Adrenal gland (tissue), 12 donors: ENCODE results near the gene NFE2L2. TPM values are rescaled to one million over a fixed set of nuclear protein-coding genes. Genes with fewer than 3 reads are reported as not detected.

ENCODE experiments used
- DNase-seq, 7 donors: peaks; one replicate each; pipeline ENCODE4 v3.0.0-alpha.2; 2019 to 2020
- H3K27ac ChIP-seq, 5 donors: fragments of 200-600 bp; sonication (generic) in 4 of 5; 1 replicate in 3 of 5; 2 replicates in 2 of 5; pipeline versions ENCODE4 v1.5.1 to v1.8.0; 2016 to 2020; ENCODE audit warnings: mild to moderate bottlenecking in 1 of 5
- H3K27me3 ChIP-seq: fragments of 200-600 bp; 2 replicates; pipeline ENCODE4 v1.8.0; 2021
- H3K36me3 ChIP-seq, 2 donors: fragments of 200-600 bp; replicated peaks in 1 of 2; 1 replicate in 1 of 2; 2 replicates in 1 of 2; pipeline versions ENCODE4 v1.5.1 to v1.8.0; 2018 to 2022
- H3K4me1 ChIP-seq, 2 donors: fragments of 200-600 bp; replicated peaks in 1 of 2; 1 replicate in 1 of 2; 2 replicates in 1 of 2; pipeline versions ENCODE4 v1.5.1 to v1.8.0; 2018 to 2021
- H3K4me3 ChIP-seq, 4 donors: fragments of 200-600 bp; sonication (generic) in 3 of 4; one replicate each; pipeline ENCODE4 v1.5.1; 2016 to 2018
- H3K9me3 ChIP-seq, 3 donors: fragments of 200-600 bp; sonication (generic) in 1 of 3; replicated peaks in 1 of 3; 1 replicate in 2 of 3; 2 replicates in 1 of 3; pipeline versions ENCODE4 v1.5.1 to v1.8.0; 2016 to 2021
- POLR2A ChIP-seq, 2 donors: fragments of 450-650 bp; IDR thresholded peaks; one replicate each; pipeline ENCODE4 v1.6.1; 2017; ENCODE audit warnings: antibody characterized with exemption in 2 of 2, mild to moderate bottlenecking in 2 of 2, moderate library complexity in 1 of 2
- whole genome bisulfite sequencing, 4 donors: extraction: QIAGEN DNeasy Blood & Tissue Kit in 2 of 4; methylation state at CpG; one replicate each; pipeline versions ENCODE4 v1.1.5 to v1.1.7; 2013 to 2017; 5-methylcytosine and 5-hydroxymethylcytosine counted together
- intact Hi-C, 2 donors: fragments of 100-400 bp; cut with DNase I; formaldehyde crosslinking; loops; one replicate each; pipeline versions ENCODE4 v1.14.1 to v1.15.0; 2022 to 2023
- polyA plus RNA-seq, 3 donors: library from polyadenylated mRNA; stranded (reverse); fragments of 200-250 nt in 2 of 3; fragments of 350-450 nt in 1 of 3; fragmentation: Illumina TruSeq in 1 of 3; extraction: RNeasy Lipid Tissue Mini Kit (QIAGEN cat#74804) in 1 of 3; gene quantifications; one replicate each; pipeline ENCODE4 v1.2.3, GENCODE V29; 2013 to 2014
- total RNA-seq, 9 donors: library from RNA; depleted of rRNA in 4 of 9; stranded (reverse); fragments of >200 nt in 4 of 9; fragments of 120-200 nt in 1 of 9; fragmentation: NEBNext Ultra II Directional in 1 of 9; extraction: Animal tissue kit (Norgen Biotek cat#: 25700) in 1 of 9; gene quantifications; one replicate each; pipeline versions ENCODE4 v1.1.0 to v1.2.4, GENCODE V29; 2013 to 2023
- TF ChIP-seq, protein P1 (sequence below), 6 experiments: fragments of 450-650 bp in 4 of 6; fragments of 200-600 bp in 2 of 6; sonication (generic) in 1 of 6; IDR thresholded peaks; 1 replicate in 5 of 6; 2 replicates in 1 of 6; pipeline versions ENCODE4 v1.5.1 to v1.8.0; 2016 to 2021; ENCODE audit warnings: antibody characterized with exemption in 6 of 6, mild to moderate bottlenecking in 2 of 6, moderate library complexity in 1 of 6
- donor health status: healthy with polysubstance abuse.
- donor health status: Bipolar disorder and iron deficiency.
- donor health status: DM: yes; HTN: yes; CAD: no.
- donor health status: DM: no; HTN: no; CAD: no.
- donor health status: DM: no; HTN: no; CAD: no.
- donor health status: DM: yes; HTN: yes; CAD: no.

The NFE2L2 gene
- total and polyA plus RNA-seq, 12 donors = 41.1 to 119 (median 80.4) TPM

DNA sequence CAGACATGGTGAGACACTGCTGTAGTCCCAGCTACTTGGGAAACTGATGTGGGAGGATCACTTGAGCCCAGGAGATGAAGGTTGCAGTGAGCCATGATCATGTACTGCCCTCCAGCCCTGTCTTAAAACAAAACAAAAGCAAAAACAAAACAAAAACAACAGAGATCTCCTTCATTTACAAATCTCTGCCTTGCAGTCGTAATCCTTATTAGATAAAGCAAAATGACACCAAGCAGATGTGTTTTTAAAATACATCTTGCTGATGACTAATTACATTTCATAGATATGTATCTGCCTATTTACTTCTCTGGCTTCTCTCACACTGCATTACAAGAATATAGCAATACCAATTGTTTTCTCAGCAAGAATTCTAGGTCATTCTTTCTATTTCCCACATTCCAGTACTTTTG lies 22.8 kb downstream of the NFE2L2 start:
- peak overlapping the region in 1 of 4 donors; percentile 34 for H3K4me3 ChIP-seq
- no peak for DNase-seq
- intact Hi-C loops = no loop called here
- no peaks in the 10 kb centered on the region for H3K36me3 ChIP-seq
- H3K27ac ChIP-seq = peak overlapping the region; percentile 80 to 92 (median 88)
- H3K9me3 ChIP-seq = no peaks in the 10 kb centered on the region
- 17 to 29% (median 25%) methylated on average over 1 of the region's 1 CpG for WGBS, 4 donors
- H3K27me3 ChIP-seq = no peaks in the 10 kb centered on the region
- no peak for TF ChIP-seq POLR2A (IDR thresholded peaks at IDR 0.05)
- TF ChIP-seq, protein P1, sequence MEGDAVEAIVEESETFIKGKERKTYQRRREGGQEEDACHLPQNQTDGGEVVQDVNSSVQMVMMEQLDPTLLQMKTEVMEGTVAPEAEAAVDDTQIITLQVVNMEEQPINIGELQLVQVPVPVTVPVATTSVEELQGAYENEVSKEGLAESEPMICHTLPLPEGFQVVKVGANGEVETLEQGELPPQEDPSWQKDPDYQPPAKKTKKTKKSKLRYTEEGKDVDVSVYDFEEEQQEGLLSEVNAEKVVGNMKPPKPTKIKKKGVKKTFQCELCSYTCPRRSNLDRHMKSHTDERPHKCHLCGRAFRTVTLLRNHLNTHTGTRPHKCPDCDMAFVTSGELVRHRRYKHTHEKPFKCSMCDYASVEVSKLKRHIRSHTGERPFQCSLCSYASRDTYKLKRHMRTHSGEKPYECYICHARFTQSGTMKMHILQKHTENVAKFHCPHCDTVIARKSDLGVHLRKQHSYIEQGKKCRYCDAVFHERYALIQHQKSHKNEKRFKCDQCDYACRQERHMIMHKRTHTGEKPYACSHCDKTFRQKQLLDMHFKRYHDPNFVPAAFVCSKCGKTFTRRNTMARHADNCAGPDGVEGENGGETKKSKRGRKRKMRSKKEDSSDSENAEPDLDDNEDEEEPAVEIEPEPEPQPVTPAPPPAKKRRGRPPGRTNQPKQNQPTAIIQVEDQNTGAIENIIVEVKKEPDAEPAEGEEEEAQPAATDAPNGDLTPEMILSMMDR (IDR thresholded peaks at IDR 0.05) = no peak
- H3K4me1 ChIP-seq = peaks cover 74 to 94% of the 10 kb centered on the region in 2 donors

GRCh38 chr2:177239932-177240630 lies 24.4 kb downstream of the NFE2L2 start:
- peak in 1 of 2 donors; percentile 64 for TF ChIP-seq POLR2A (IDR thresholded peaks at IDR 0.05)
- TF ChIP-seq, protein P1 (IDR thresholded peaks at IDR 0.05) = no peak
- intact Hi-C loops = no loop called here
- Histone ChIP-seq H3K27me3 (no peaks in the 10 kb centered on the region), H3K27ac (peak overlapping the region; percentile 80 to 92 (median 88)), H3K36me3 (no peaks in the 10 kb centered on the region), H3K4me3 (peak overlapping the region in 1 of 4 donors; percentile 4), H3K4me1 (peaks cover 73 to 94% of the 10 kb centered on the region in 2 donors), H3K9me3 (no peaks in the 10 kb centered on the region)
- 10 to 15% (median 13%) methylated on average over 5 of the region's 5 CpGs for WGBS, 4 donors
- DNase-seq = peak; percentile 51 to 82 (median 65)

DNA sequence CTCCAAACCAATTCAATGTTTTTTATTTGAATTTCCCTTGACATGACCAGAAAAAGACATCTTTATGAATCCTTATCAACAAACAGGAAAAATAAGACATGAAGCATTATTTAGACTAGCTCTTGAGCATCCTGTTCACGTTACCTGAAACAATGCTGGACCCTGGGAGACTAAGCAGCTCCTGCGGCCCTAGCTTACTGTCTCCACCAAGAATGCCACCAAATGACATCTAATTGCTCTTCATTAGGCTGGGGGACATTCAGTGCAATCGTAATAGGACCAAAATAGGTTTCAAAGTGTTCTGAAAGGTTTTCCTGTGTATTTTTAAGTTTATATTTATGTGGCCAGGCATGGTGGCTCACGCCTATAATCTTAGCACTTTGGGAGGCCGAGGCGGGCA lies 25.5 kb downstream of the NFE2L2 start:
- no peaks in the 10 kb centered on the region for H3K27me3 ChIP-seq
- DNase-seq = no peak
- no peaks in the 10 kb centered on the region for H3K9me3 ChIP-seq
- peaks cover 72 to 85% of the 10 kb centered on the region in 2 donors for H3K4me1 ChIP-seq
- 74 to 84% (median 79%) methylated on average over 6 of the region's 6 CpGs for WGBS, 4 donors
- TF ChIP-seq, protein P1 (IDR thresholded peaks at IDR 0.05) = no peak
- no peak for TF ChIP-seq POLR2A (IDR thresholded peaks at IDR 0.05)
- H3K4me3 ChIP-seq = peak overlapping the region in 1 of 4 donors; percentile 4
- peaks cover 0 to 5% of the 10 kb centered on the region in 2 donors for H3K36me3 ChIP-seq
- intact Hi-C loops = no loop called here
- peak overlapping the region in 4 of 5 donors; percentile 18 to 88 (median 81) for H3K27ac ChIP-seq

- no peak overlapping the region for H3K27ac ChIP-seq
- no peaks in the 10 kb centered on the region for H3K27me3 ChIP-seq
- whole genome bisulfite sequencing, 4 donors = 66 to 80% (median 68%) methylated on average over 2 of the region's 2 CpGs
- peaks cover 60 to 82% of the 10 kb centered on the region in 2 donors for H3K4me1 ChIP-seq
- DNase-seq = no peak
- peaks cover 0 to 15% of the 10 kb centered on the region in 2 donors for H3K36me3 ChIP-seq
- intact Hi-C loops = no loop called here
- no peak for TF ChIP-seq POLR2A (IDR thresholded peaks at IDR 0.05)
- TF ChIP-seq, protein P1 (IDR thresholded peaks at IDR 0.05) = no peak
- no peak overlapping the region for H3K4me3 ChIP-seq
- no peaks in the 10 kb centered on the region for H3K9me3 ChIP-seq
Observed at GRCh38 chr2:177237932-177238331, 26.6 kb downstream of the NFE2L2 start.
